ENCODE measurements around the gene RNF44.

GRCh38 chr5:176574297-176574591 is 37.0 kb upstream of the RNF44 start:
- TF ChIP-seq, protein P1, sequence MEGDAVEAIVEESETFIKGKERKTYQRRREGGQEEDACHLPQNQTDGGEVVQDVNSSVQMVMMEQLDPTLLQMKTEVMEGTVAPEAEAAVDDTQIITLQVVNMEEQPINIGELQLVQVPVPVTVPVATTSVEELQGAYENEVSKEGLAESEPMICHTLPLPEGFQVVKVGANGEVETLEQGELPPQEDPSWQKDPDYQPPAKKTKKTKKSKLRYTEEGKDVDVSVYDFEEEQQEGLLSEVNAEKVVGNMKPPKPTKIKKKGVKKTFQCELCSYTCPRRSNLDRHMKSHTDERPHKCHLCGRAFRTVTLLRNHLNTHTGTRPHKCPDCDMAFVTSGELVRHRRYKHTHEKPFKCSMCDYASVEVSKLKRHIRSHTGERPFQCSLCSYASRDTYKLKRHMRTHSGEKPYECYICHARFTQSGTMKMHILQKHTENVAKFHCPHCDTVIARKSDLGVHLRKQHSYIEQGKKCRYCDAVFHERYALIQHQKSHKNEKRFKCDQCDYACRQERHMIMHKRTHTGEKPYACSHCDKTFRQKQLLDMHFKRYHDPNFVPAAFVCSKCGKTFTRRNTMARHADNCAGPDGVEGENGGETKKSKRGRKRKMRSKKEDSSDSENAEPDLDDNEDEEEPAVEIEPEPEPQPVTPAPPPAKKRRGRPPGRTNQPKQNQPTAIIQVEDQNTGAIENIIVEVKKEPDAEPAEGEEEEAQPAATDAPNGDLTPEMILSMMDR (CRISPR knock-in tag; IDR thresholded peaks at IDR 0.05) = no peak
- TF ChIP-seq KDM5B (CRISPR knock-in tag; IDR thresholded peaks at IDR 0.05; ENCODE audit: borderline replicate concordance) (no peak), SNAPC2 (CRISPR knock-in tag; IDR thresholded peaks at IDR 0.05) (no peak), REST (IDR thresholded peaks at IDR 0.05; ENCODE audit: borderline replicate concordance in 1 of 2, low read depth in 1 of 2, low read length in 2 of 2) (no peak), RNF2 (conservative IDR thresholded peaks at IDR 0.05; ENCODE audit: low read depth) (no peak), FLYWCH1 (CRISPR knock-in tag; IDR thresholded peaks at IDR 0.05) (no peak), MEIS2 (CRISPR knock-in tag; IDR thresholded peaks at IDR 0.05) (no peak), ARID2 (CRISPR knock-in tag; IDR thresholded peaks at IDR 0.05; ENCODE audit: borderline replicate concordance) (no peak), RFX1 (IDR thresholded peaks at IDR 0.05) (no peak), CHD2 (IDR thresholded peaks at IDR 0.05; ENCODE audit: low read depth, low read length) (no peak), HNF4A (CRISPR knock-in tag; IDR thresholded peaks at IDR 0.05) (no peak), HOXA7 (CRISPR knock-in tag; IDR thresholded peaks at IDR 0.05) (no peak), TBL1XR1 (IDR thresholded peaks at IDR 0.05; ENCODE audit: borderline replicate concordance, low read length, partially characterized antibody) (no peak)
- TF ChIP-seq, protein P2, sequence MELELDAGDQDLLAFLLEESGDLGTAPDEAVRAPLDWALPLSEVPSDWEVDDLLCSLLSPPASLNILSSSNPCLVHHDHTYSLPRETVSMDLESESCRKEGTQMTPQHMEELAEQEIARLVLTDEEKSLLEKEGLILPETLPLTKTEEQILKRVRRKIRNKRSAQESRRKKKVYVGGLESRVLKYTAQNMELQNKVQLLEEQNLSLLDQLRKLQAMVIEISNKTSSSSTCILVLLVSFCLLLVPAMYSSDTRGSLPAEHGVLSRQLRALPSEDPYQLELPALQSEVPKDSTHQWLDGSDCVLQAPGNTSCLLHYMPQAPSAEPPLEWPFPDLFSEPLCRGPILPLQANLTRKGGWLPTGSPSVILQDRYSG (CRISPR knock-in tag; IDR thresholded peaks at IDR 0.05) = no peak

Measured in HepG2 (cell line).